WI38 (cell line): ENCODE results near the gene SPACA6.
"Not testable (repeated sequence)": the region's sequence is repeated elsewhere in the genome, so short reads cannot be mapped to it uniquely, and the experiment has no call there.

Source experiments
- H3K4me3 ChIP-seq: 2 replicates; pipeline ENCODE4 v1.5.1; 2011; ENCODE audit warnings: low read depth, mild to moderate bottlenecking, control low read depth, low read length
- TF ChIP-seq, protein P1 (sequence below): IDR thresholded peaks from 2 replicates; pipeline ENCODE4 v1.5.1; 2012; ENCODE audit warnings: low read depth, mild to moderate bottlenecking, control low read depth, low read length

Gene SPACA6

DNA sequence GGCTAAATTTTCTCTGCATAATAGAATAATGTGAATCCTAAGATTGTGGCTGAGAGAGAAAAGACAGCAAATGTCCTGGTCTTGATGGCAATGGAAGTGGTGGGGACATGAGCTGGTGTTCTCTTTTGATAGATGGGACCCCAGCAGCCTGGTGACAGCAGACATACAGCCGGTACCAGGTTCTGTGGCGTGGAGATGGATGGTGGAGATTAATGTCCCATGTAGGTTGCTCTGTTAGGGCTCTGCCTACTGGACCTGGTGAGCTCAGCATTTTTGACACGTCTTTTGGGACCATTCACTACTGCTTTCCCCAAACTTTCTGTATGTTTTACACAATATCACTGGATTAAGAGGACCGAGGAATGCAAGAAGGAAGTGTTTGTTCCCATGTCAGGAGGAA is 38.3 kb upstream of the SPACA6 start:
- H3K4me3 ChIP-seq, result no peak overlapping the region
- TF ChIP-seq, protein P1, sequence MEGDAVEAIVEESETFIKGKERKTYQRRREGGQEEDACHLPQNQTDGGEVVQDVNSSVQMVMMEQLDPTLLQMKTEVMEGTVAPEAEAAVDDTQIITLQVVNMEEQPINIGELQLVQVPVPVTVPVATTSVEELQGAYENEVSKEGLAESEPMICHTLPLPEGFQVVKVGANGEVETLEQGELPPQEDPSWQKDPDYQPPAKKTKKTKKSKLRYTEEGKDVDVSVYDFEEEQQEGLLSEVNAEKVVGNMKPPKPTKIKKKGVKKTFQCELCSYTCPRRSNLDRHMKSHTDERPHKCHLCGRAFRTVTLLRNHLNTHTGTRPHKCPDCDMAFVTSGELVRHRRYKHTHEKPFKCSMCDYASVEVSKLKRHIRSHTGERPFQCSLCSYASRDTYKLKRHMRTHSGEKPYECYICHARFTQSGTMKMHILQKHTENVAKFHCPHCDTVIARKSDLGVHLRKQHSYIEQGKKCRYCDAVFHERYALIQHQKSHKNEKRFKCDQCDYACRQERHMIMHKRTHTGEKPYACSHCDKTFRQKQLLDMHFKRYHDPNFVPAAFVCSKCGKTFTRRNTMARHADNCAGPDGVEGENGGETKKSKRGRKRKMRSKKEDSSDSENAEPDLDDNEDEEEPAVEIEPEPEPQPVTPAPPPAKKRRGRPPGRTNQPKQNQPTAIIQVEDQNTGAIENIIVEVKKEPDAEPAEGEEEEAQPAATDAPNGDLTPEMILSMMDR, result no peak

DNA sequence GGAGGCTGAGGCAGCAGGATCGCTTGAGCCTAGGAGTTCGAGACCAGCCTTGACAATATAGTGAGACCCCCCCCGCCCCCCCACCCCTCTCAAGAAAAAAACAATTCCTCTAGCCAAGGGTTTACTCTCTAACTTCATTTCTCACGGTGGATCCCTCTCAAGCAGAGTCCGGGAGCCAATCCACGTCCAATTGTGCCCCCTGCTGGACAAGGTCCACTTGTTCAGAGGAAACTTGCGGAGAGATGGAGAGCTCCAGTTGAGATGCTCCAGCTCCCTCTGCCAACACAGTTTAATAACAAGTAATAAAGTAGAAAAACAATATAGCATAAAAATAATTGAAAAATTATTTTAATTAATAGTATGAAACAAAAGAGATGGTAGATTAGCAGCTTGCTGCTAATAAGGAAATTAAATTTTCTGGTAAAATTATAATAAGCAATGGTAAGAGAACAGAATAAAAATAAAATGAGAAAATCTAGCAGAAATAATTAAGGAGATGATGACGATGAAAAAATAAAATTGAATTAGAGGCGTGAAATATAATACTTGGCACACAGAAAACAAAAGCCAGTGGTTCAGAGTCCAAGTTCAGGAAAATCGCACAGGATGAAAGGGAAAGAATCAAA is 32.0 kb upstream of the SPACA6 start:
- TF ChIP-seq, protein P1, result peak; percentile 73
- no peak overlapping the region for H3K4me3 ChIP-seq

DNA sequence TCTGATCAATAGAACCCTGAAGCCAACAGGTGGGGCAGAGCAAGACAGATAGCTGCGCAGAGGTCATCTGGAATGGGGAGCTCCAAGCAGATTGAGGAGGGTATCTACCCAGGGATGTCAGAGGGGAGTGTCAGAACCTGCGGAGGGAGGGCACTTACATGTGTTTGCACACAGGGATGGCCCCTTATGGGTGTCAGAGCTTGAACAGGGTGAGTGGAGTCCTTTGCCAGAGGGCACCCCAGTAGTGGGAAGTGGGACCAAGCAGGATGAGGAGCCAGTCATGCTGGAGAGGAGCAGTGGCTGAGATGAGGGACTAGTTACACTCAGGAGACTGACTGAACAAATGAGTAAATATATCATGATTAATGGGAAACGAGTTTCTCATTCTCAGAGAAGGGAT is 29.5 kb upstream of the SPACA6 start:
- TF ChIP-seq, protein P1, result no peak
- no peak overlapping the region for H3K4me3 ChIP-seq

DNA sequence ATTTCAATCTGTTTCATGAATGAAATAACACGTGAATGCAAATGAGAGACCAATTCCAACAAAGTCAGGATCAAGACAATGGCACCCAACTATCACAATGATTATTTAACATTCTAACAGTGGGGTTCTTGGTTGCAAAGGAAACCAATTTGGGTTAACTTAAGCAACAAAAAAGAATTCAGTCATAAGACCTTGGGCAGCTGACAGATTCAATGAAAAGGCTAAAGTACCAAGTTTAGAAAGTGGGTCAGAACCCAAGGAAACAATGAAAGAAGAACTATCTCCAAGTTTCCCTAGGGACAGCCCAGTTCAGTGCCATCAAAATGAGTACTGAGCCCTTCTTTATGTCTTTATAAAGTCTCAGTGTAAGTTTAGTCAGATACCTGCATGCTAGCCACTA is 29.0 kb upstream of the SPACA6 start:
- H3K4me3 ChIP-seq, result no peak overlapping the region
- TF ChIP-seq, protein P1, result no peak

DNA sequence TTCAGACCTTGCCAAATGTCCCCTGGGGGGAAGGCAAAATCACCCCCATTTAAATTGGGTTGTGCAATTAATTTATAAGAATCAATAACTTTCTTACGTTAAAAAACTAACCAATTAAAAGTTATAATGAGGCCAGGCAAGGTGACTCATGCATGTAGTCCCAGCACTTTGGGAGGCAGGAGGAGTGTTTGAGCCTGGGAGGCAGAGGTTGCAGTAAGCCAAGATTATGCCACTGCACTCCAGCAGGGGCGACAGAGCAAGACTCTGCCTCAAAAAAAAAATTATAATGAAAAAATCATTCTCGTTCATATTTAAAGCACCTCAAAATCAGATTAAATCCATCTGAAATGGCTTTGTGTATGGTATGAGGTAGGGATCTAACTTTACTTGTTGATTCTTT is 28.1 kb upstream of the SPACA6 start:
- TF ChIP-seq, protein P1, result peak; percentile 43
- H3K4me3 ChIP-seq, result no peak overlapping the region

- no peak overlapping the region for H3K4me3 ChIP-seq
- TF ChIP-seq, protein P1, result no peak
These were observed 24.9 kb upstream of the SPACA6 start for GRCh38 chr19:51668216-51668615.

GRCh38 chr19:51675911-51676565 is 17.1 kb upstream of the SPACA6 start:
- TF ChIP-seq, protein P1, result 0 out of 2 replicates have a peak, but pooled peaks have one; percentile 26
- not testable (repeated sequence) for H3K4me3 ChIP-seq
